ENCODE measurements around the gene ASB18. TPM values are rescaled to one million over a fixed set of nuclear protein-coding genes. Genes with fewer than 3 reads are reported as not detected.

ASB18 gene
- total and polyA plus RNA-seq, 2 of the 13 experiments (the other 11 are each of a cell fraction or from before 2014, with no cell fraction given), result not detected

DNA sequence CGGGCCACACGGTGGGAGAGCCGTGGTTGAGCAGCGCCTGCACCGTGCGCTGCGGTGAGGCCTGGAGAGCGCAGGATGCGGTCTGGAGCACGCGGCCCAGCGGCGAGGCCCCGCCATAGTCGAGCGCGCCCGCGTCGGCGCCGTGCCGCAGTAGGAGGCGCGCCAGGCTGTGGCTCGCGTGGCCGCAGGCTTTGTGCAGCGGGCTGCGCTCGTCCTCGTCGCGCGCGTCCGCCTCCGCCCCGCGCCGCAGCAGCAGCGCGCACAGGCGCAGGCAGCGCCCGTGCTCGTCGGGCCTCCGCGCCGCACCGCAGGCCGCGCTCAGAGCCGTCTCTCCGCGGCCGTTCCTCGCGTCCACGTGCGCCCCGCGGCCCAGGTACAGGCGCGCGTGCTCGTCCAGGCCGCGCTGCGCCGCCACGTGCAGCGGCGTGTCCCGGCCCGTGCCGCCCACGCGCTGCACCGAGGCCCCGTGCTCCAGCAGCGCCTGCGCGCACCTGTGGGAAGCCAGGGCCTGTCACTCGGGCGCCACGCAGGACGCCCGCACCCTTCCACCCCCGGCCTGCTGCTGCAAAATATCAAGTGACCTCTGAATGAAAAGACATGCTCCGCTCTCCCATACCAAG lies 49.7 kb downstream of the ASB18 start:
- Histone ChIP-seq H3K9me3 (ENCODE audit: low read length) (no peaks in the 10 kb centered on the region), H3K4me2 (ENCODE audit: low read depth, low read length) (no peak overlapping the region), H3K27me3 (ENCODE audit: control insufficient read depth in 1 of 2, insufficient read depth in 2 of 2, low read length in 2 of 2) (peaks cover 3 to 60% of the 10 kb centered on the region in 2 experiments; a peak in 4 of 5 replicates), H4K20me1 (ENCODE audit: insufficient read depth, low read length) (no peaks in the 10 kb centered on the region), H3K36me3 (replicated peaks in 1 of 2; ENCODE audit: control insufficient read depth in 1 of 2, insufficient read depth in 2 of 2, low read length in 2 of 2) (no peaks in the 10 kb centered on the region), H3K27ac (ENCODE audit: extremely low read length, insufficient read depth, low read length) (no peak overlapping the region), H3K4me3 (replicated peaks in 1 of 3; ENCODE audit: insufficient read depth in 1 of 3, low read depth in 2 of 3, low read length in 3 of 3) (no peak overlapping the region), H3K79me2 (ENCODE audit: insufficient read depth, low read length) (no peaks in the 10 kb centered on the region), H2AFZ (ENCODE audit: low read length) (no peak overlapping the region), H3K4me1 (ENCODE audit: insufficient read depth, low read length) (no peaks in the 10 kb centered on the region), H3K9ac (ENCODE audit: insufficient read depth, low read depth, low read length) (no peak overlapping the region)
- no TSS peak for BruUV-seq (replicated peaks)
- DNase-seq (ENCODE audit: low spot score) (no peak), FAIRE-seq (no peak), ATAC-seq (no peak)
- CTCF ChIA-PET (ENCODE audit: low intra/inter-chr PET ratio, low total read pairs), result no interaction called here
- intact Hi-C loops (cut with micrococcal nuclease; ENCODE audit: unreplicated experiment), result no loop called here
- WGBS (ENCODE audit: low lambda C conversion rate), result 82% methylated on average over 92 of the region's 92 CpGs
- in situ Hi-C loops (cut with HindIII; ENCODE audit: extremely low pct_ligation_motif_present, low pct_unique_long_range_greater_than_20kb), result no loop called here
- no peak for TF ChIP-seq SRSF1 (optimal IDR thresholded peaks at IDR 0.05; ENCODE audit: low read depth, low read length)
- TF ChIP-seq ZNF790 (CRISPR knock-in tag; IDR thresholded peaks at IDR 0.05; ENCODE audit: borderline replicate concordance), result no peak
- no peak for TF ChIP-seq ZNF768 (CRISPR knock-in tag; IDR thresholded peaks at IDR 0.05)
- POLR2A ChIA-PET, result no interaction called here

DNA sequence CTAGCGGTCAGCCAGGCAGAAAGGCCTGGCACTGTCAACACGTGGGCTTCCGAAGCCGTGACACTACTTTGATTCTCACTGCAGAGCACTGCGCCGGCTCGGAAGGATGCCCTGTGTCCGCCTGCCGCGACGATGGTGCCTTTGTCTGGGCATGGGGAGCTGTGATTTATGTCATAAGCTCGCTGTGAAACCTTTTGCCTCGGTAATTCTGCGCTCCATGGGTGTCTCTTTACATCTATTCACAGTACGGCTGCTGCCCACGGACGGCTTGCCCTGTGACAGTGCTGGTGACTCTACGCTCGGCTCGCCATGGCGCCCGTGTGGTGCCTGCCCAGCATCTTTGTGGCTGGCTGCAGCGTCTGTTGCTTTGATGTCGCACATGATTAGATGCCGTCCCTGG lies 52.9 kb downstream of the ASB18 start:
- H3K36me3 ChIP-seq (replicated peaks in 1 of 2; ENCODE audit: control insufficient read depth in 1 of 2, insufficient read depth in 2 of 2, low read length in 2 of 2), result no peaks in the 10 kb centered on the region
- TF ChIP-seq ZNF710 (CRISPR knock-in tag; IDR thresholded peaks at IDR 0.05; ENCODE audit: borderline replicate concordance), result no peak
- TF ChIP-seq, protein P1, sequence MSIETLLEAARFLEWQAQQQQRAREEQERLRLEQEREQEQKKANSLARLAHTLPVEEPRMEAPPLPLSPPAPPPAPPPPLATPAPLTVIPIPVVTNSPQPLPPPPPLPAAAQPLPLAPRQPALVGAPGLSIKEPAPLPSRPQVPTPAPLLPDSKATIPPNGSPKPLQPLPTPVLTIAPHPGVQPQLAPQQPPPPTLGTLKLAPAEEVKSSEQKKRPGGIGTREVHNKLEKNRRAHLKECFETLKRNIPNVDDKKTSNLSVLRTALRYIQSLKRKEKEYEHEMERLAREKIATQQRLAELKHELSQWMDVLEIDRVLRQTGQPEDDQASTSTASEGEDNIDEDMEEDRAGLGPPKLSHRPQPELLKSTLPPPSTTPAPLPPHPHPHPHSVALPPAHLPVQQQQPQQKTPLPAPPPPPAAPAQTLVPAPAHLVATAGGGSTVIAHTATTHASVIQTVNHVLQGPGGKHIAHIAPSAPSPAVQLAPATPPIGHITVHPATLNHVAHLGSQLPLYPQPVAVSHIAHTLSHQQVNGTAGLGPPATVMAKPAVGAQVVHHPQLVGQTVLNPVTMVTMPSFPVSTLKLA (IDR thresholded peaks at IDR 0.05), result no peak
- TF ChIP-seq SMAD3 (CRISPR knock-in tag; IDR thresholded peaks at IDR 0.05), result no peak
- H3K9ac ChIP-seq (ENCODE audit: insufficient read depth, low read depth, low read length), result no peak overlapping the region
- DNase-seq (ENCODE audit: low spot score) (no peak), FAIRE-seq (no peak), ATAC-seq (no peak)
- WGBS (ENCODE audit: low lambda C conversion rate), result 46% methylated on average over 25 of the region's 25 CpGs
- in situ Hi-C loops (cut with HindIII; ENCODE audit: extremely low pct_ligation_motif_present, low pct_unique_long_range_greater_than_20kb), result no loop called here
- no TSS peak for BruUV-seq (replicated peaks)
- POLR2A ChIA-PET, result no interaction called here
- no peaks in the 10 kb centered on the region for H3K4me1 ChIP-seq (ENCODE audit: insufficient read depth, low read length)
- no peak overlapping the region for H3K4me3 ChIP-seq (replicated peaks in 1 of 3; ENCODE audit: insufficient read depth in 1 of 3, low read depth in 2 of 3, low read length in 3 of 3)
- no peak overlapping the region for H3K27ac ChIP-seq (ENCODE audit: extremely low read length, insufficient read depth, low read length)
- peaks cover 0 to 82% of the 10 kb centered on the region in 2 experiments; a peak in 4 of 5 replicates for H3K27me3 ChIP-seq (ENCODE audit: control insufficient read depth in 1 of 2, insufficient read depth in 2 of 2, low read length in 2 of 2)
- no peaks in the 10 kb centered on the region for H4K20me1 ChIP-seq (ENCODE audit: insufficient read depth, low read length)
- no peaks in the 10 kb centered on the region for H3K9me3 ChIP-seq (ENCODE audit: low read length)
- H3K79me2 ChIP-seq (ENCODE audit: insufficient read depth, low read length), result no peaks in the 10 kb centered on the region
- CTCF ChIA-PET (ENCODE audit: low intra/inter-chr PET ratio, low total read pairs), result no interaction called here
- H3K4me2 ChIP-seq (ENCODE audit: low read depth, low read length), result no peak overlapping the region
- H2AFZ ChIP-seq (ENCODE audit: low read length), result no peak overlapping the region
- intact Hi-C loops (cut with micrococcal nuclease; ENCODE audit: unreplicated experiment), result no loop called here
